Endodermal cell (in vitro differentiated cells): ENCODE measurements around the gene TNS3. TPM values are rescaled to one million over a fixed set of nuclear protein-coding genes. Genes with fewer than 3 reads are reported as not detected.

Source experiments
- DNase-seq: peaks from one replicate; pipeline ENCODE4 v3.0.0-alpha.2; 2017
- H3K27ac ChIP-seq: 2 replicates; pipeline ENCODE4 v1.5.1; 2013; ENCODE audit warnings: mild to moderate bottlenecking, low read depth, low read length, moderate library complexity
- H3K27me3 ChIP-seq: 2 replicates; pipeline ENCODE4 v1.6.1; 2013; ENCODE audit warnings: mild to moderate bottlenecking, low read length, moderate library complexity; ENCODE audit not compliant: insufficient read depth, control insufficient read depth, poor library complexity, severe bottlenecking
- H3K36me3 ChIP-seq: 2 replicates; pipeline ENCODE4 v1.7.0; 2013; ENCODE audit warnings: mild to moderate bottlenecking, low read length, moderate library complexity; ENCODE audit not compliant: control insufficient read depth, insufficient read depth
- H3K4me1 ChIP-seq: one replicate; pipeline ENCODE4 v1.7.0; 2013; ENCODE audit warnings: low read length; ENCODE audit not compliant: control insufficient read depth, insufficient read depth
- H3K4me3 ChIP-seq: 2 replicates; pipeline ENCODE4 v1.5.1; 2013; ENCODE audit warnings: mild to moderate bottlenecking, low read length, moderate library complexity
- H3K9ac ChIP-seq: 2 replicates; pipeline ENCODE4 v1.6.1; 2013; ENCODE audit warnings: mild to moderate bottlenecking, low read length, moderate library complexity; ENCODE audit not compliant: poor library complexity, severe bottlenecking; ENCODE audit errors: extremely low read depth
- H3K9me3 ChIP-seq: 2 replicates; pipeline ENCODE4 v1.6.1; 2013; ENCODE audit warnings: mild to moderate bottlenecking, low read length, moderate library complexity; ENCODE audit not compliant: control insufficient read depth
- H3K27ac Mint-ChIP-seq: 2 replicates; pipeline ENCODE4 v1.8.0; 2020; ENCODE audit warnings: mixed read lengths
- H3K27me3 Mint-ChIP-seq: 2 replicates; pipeline ENCODE4 v1.8.0; 2021; ENCODE audit warnings: mild to moderate bottlenecking, mixed read lengths; ENCODE audit not compliant: insufficient read depth
- H3K36me3 Mint-ChIP-seq: 2 replicates; pipeline ENCODE4 v1.8.0; 2020; ENCODE audit warnings: low read depth, mixed read lengths
- H3K4me1 Mint-ChIP-seq: 2 replicates; pipeline ENCODE4 v1.8.0; 2020; ENCODE audit warnings: mixed read lengths
- H3K4me3 Mint-ChIP-seq: 2 replicates; pipeline ENCODE4 v1.8.0; 2020; ENCODE audit warnings: mild to moderate bottlenecking, moderate library complexity, mixed read lengths
- H3K9me3 Mint-ChIP-seq: 2 replicates; pipeline ENCODE4 v1.8.0; 2020; ENCODE audit warnings: mild to moderate bottlenecking, mixed read lengths
- WGBS, 2 experiments: methylation state at CpG; one replicate each; pipeline versions ENCODE4 v1.1.5 to v1.1.7; 2013; ENCODE audit warnings: missing lambda C conversion rate in 2 of 2, mixed read lengths in 1 of 2; ENCODE audit not compliant: insufficient coverage in 1 of 2, insufficient read length in 1 of 2; 5-methylcytosine and 5-hydroxymethylcytosine counted together
- total RNA-seq, 2 donors: library from RNA; stranded (reverse); fragmentation: NEBNext Ultra II Directional in 1 of 2; extraction: Animal tissue kit (Norgen Biotek cat#: 25700) in 1 of 2; gene quantifications; 2 replicates in 1 of 2; 3 replicates in 1 of 2; pipeline ENCODE4 v1.2.1, GENCODE V29; 2021
- TF ChIP-seq, protein P1 (sequence below): fragments of 200-600 bp; sonication (generic); conservative IDR thresholded peaks from 2 replicates; pipeline ENCODE4 v1.5.0; 2021; ENCODE audit warnings: antibody characterized with exemption, mild to moderate bottlenecking

Gene TNS3
- total RNA-seq, 2 donors from 2014 or later = 33.8 to 38.5 TPM

GRCh38 chr7:47578579-47579270 is 3.2 kb downstream of the TNS3 start:
- peaks cover 5% of the 10 kb centered on the region for H3K36me3 Mint-ChIP-seq
- H3K9me3 Mint-ChIP-seq = no peaks in the 10 kb centered on the region
- WGBS, 2 experiments = 94 to 99% methylated on average over 16 to 18 of the region's 18 CpGs
- no peak overlapping the region for H3K27ac Mint-ChIP-seq
- peaks cover 11% of the 10 kb centered on the region for H3K4me1 ChIP-seq
- no peak overlapping the region for H3K9ac ChIP-seq
- DNase-seq = no peak
- no peaks in the 10 kb centered on the region for H3K36me3 ChIP-seq
- no peak overlapping the region for H3K4me3 Mint-ChIP-seq
- H3K27me3 ChIP-seq = peaks cover 9% of the 10 kb centered on the region
- H3K27ac ChIP-seq = no peak overlapping the region
- no peaks in the 10 kb centered on the region for H3K9me3 ChIP-seq
- H3K27me3 Mint-ChIP-seq = peaks cover 16% of the 10 kb centered on the region
- H3K4me1 Mint-ChIP-seq = peaks cover 34% of the 10 kb centered on the region
- H3K4me3 ChIP-seq = no peak overlapping the region
- TF ChIP-seq, protein P1, sequence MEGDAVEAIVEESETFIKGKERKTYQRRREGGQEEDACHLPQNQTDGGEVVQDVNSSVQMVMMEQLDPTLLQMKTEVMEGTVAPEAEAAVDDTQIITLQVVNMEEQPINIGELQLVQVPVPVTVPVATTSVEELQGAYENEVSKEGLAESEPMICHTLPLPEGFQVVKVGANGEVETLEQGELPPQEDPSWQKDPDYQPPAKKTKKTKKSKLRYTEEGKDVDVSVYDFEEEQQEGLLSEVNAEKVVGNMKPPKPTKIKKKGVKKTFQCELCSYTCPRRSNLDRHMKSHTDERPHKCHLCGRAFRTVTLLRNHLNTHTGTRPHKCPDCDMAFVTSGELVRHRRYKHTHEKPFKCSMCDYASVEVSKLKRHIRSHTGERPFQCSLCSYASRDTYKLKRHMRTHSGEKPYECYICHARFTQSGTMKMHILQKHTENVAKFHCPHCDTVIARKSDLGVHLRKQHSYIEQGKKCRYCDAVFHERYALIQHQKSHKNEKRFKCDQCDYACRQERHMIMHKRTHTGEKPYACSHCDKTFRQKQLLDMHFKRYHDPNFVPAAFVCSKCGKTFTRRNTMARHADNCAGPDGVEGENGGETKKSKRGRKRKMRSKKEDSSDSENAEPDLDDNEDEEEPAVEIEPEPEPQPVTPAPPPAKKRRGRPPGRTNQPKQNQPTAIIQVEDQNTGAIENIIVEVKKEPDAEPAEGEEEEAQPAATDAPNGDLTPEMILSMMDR = no peak

DNA sequence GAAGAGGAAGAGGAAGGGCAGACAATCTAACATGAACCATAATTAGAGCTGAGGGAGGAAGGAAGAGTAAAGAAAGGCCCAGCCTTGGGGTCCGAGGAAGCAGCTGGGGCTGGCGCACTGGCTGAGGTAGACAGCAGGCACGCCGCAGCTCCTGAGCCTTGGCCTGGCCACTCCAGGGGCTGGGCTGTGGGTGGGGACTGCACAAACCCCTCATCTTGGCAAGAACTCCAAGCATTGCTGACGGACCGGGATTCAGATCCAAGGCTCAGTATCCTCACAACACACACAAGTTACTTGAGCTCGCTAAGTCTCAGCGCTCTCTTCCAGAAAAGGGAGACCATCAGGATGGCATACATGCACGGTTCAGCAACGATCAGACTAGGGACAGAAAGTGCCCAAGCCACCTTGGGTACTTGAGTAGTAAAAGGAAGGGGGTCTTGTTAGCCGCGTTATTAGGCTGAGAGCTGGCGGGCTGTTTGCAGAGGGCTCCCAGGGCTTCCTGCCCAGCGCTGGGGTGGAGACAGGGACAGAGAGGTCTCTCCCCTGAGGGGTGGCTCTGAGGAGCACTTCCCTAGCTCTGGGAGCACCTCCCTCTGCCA is 4.5 kb downstream of the TNS3 start:
- 93 to 95% methylated on average over 13 to 14 of the region's 14 CpGs for WGBS, 2 experiments
- H3K4me3 ChIP-seq = no peak overlapping the region
- H3K27ac ChIP-seq = no peak overlapping the region
- H3K9ac ChIP-seq = no peak overlapping the region
- TF ChIP-seq, protein P1 = no peak
- DNase-seq = no peak
- Mint-ChIP-seq H3K4me3 (no peak overlapping the region), H3K9me3 (no peaks in the 10 kb centered on the region), H3K27ac (peak overlapping the region; percentile 13), H3K27me3 (peaks cover 3% of the 10 kb centered on the region), H3K36me3 (peaks cover 5% of the 10 kb centered on the region), H3K4me1 (peaks cover 44% of the 10 kb centered on the region)
- peaks cover 3% of the 10 kb centered on the region for H3K27me3 ChIP-seq
- H3K9me3 ChIP-seq = no peaks in the 10 kb centered on the region
- peaks cover 12% of the 10 kb centered on the region for H3K4me1 ChIP-seq
- no peaks in the 10 kb centered on the region for H3K36me3 ChIP-seq

- Histone ChIP-seq H3K9me3 (no peaks in the 10 kb centered on the region), H3K27me3 (no peaks in the 10 kb centered on the region), H3K4me1 (peaks cover 12% of the 10 kb centered on the region), H3K36me3 (no peaks in the 10 kb centered on the region), H3K9ac (no peak overlapping the region), H3K27ac (no peak overlapping the region), H3K4me3 (no peak overlapping the region)
- Mint-ChIP-seq H3K4me3 (no peak overlapping the region), H3K9me3 (no peaks in the 10 kb centered on the region), H3K27me3 (no peaks in the 10 kb centered on the region), H3K27ac (peak overlapping the region; percentile 74), H3K36me3 (peaks cover 5% of the 10 kb centered on the region), H3K4me1 (peaks cover 49% of the 10 kb centered on the region)
- TF ChIP-seq, protein P1 = no peak
- WGBS, 2 experiments = 91 to 93% methylated on average over 7 to 15 of the region's 15 CpGs
- DNase-seq = no peak
These were observed 5.0 kb downstream of the TNS3 start for GRCh38 chr7:47576866-47577306.
